Measurements from ENCODE around the gene H2BK1. TPM values are rescaled to one million over a fixed set of nuclear protein-coding genes. Genes with fewer than 3 reads are reported as not detected.

The H2BK1 gene
- polyA plus RNA-seq, 4 donors = not detected

DNA sequence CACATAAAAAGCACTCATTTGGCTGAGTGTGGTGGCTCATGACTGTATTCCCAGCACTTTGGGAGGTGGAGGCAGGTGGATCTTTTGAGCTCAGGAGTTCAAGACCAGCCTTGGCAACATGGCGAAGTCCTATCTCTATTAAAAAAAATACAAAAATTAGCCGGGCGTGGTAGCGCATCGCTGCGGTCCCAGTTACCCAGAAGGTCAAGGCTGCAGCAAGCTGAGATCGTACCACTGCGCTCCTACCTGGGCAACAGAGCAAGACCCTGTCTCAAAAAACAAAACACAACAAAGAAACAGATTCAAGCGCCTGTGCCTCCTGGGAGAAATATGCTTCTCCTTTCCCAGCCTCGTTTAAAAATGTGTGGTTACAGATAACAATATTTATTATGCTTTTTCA lies 19.0 kb upstream of the H2BK1 start:
- WGBS, 3 donors = 86 to 93% (median 86%) methylated on average over 10 of the region's 10 CpGs
- no peak for FAIRE-seq
- no peak for DNase-seq
- H3K27me3 ChIP-seq (ENCODE audit: control insufficient read depth in 3 of 3, insufficient read depth in 3 of 3, low read length in 3 of 3) = no peaks in the 10 kb centered on the region
- H3K4me1 ChIP-seq (ENCODE audit: control insufficient read depth in 3 of 3, insufficient read depth in 2 of 3, low read depth in 1 of 3, low read length in 2 of 3) = peaks cover 5 to 21% (median 5%) of the 10 kb centered on the region in 3 donors
- peaks cover 0 to 14% (median 2%) of the 10 kb centered on the region in 3 donors for H3K36me3 ChIP-seq (ENCODE audit: control insufficient read depth in 3 of 3, insufficient read depth in 2 of 3, low read depth in 1 of 3, low read length in 3 of 3)
- H3K27ac ChIP-seq (ENCODE audit: low read depth in 1 of 3, low read length in 2 of 3) = no peak overlapping the region
- H3K4me3 ChIP-seq (ENCODE audit: low read depth in 1 of 3, low read length in 3 of 3) = no peak overlapping the region
- H3K9me3 ChIP-seq (ENCODE audit: control insufficient read depth in 2 of 2, insufficient read depth in 1 of 2, low read depth in 1 of 2, low read length in 1 of 2) = no peaks in the 10 kb centered on the region

DNA sequence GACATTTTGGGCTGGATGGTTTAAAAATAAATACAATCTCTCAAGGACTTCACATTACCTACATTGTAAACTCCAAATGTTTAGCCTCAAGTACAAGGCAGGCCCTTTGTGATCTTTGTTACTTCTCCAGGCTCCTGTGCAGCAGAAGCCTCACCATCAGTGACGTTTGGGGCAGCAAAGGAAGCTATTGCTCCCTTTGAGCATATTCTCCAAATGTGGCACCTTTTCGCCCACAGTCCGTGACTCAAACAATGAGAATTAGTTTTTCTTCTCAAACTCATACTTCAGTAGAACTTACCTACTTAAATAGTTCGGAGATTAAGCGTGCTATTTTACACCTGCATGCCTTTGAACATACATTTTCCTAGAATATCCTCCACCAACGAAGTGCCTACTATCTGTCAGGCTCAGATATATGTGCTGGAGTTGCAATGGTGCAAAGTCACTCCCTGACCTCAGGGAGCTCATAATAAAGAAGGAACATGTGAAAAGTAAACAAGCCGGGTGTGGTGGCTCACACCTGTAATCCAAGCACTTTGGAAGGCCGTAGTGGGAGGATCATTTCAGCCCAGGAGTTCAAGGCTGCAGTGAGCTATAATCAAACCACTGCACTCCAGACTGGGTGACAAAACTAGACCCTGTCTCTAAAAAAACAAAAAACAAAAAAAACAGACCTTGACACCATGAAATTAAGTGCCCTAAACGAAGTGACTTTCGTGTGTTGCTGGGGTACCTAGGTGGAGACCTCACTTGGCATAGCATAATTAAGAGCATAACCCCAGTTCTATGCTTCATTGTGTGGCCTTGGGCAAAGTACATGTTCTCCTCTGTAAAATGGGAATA lies 18.0 kb upstream of the H2BK1 start:
- Histone ChIP-seq H3K27me3 (ENCODE audit: control insufficient read depth in 3 of 3, insufficient read depth in 3 of 3, low read length in 3 of 3) (no peaks in the 10 kb centered on the region), H3K4me1 (ENCODE audit: control insufficient read depth in 3 of 3, insufficient read depth in 2 of 3, low read depth in 1 of 3, low read length in 2 of 3) (peaks cover 2 to 13% (median 5%) of the 10 kb centered on the region in 3 donors), H3K9me3 (ENCODE audit: control insufficient read depth in 2 of 2, insufficient read depth in 1 of 2, low read depth in 1 of 2, low read length in 1 of 2) (no peaks in the 10 kb centered on the region), H3K27ac (ENCODE audit: low read depth in 1 of 3, low read length in 2 of 3) (peak overlapping the region in 2 of 3 donors; percentile 62 to 89), H3K36me3 (ENCODE audit: control insufficient read depth in 3 of 3, insufficient read depth in 2 of 3, low read depth in 1 of 3, low read length in 3 of 3) (peaks cover 3 to 18% (median 4%) of the 10 kb centered on the region in 3 donors), H3K4me3 (ENCODE audit: low read depth in 1 of 3, low read length in 3 of 3) (peak overlapping the region in 2 of 3 donors; percentile 63 to 86)
- 35 to 62% (median 55%) methylated on average over 10 of the region's 10 CpGs for WGBS, 3 donors
- FAIRE-seq = no peak
- peak in 1 of 2 donors; percentile 75 for DNase-seq

DNA sequence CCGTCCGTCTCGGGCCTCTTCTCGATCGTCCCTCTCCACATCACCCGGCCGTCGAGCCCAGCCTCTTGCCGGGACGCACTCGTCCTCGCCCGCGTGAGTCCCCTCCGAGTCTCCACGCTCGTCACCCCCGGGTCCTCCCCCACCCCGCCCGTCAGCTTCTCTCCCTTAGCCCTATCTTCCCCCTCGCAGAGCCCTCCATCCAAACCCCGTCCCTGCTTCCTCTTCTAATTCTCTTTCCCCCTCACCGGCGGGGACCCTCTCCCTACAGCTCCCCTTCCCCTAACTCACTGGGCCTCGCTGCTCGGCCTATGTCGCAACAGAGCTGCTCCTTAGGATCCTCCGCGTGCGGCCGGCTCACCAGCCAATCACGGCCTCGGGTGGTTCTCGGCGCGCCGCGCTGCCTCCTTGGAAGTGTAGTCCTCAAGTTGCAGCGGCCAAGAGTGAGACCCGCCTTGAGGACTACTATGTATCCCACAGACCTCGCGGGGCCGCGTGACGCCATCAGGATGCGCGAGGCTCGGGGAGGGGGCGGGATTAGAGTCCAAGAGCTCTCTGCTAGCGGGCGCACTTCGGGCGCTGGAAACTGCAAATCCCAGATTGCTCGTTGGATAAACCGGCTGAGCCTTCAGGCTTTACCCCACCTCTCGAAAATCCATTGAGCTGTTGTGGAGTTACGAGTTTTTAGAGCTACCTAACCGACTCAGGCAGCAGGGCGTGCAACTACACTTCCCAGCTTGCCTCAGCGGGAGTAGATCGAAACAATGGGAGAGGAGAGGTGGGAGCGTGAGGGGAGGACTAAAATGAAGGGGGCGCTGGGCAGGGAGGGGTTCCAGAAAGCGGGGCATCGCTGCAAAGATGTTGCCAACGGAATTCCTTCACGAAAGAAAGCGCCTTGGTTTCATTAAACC lies 16.8 kb upstream of the H2BK1 start, which contains the start of gene ABCF2:
TSS of gene ABCF2 (minus strand) at position 331 of the 908 bp plus-strand sequence. CDS start 747 bp downstream, outside the sequence.
- 0% methylated on average over 64 to 68 of the region's 68 CpGs for WGBS, 3 donors
- no peaks in the 10 kb centered on the region for H3K27me3 ChIP-seq (ENCODE audit: control insufficient read depth in 3 of 3, insufficient read depth in 3 of 3, low read length in 3 of 3)
- FAIRE-seq (no peak), DNase-seq (peak; percentile 99)
- peak within 1 kb of the TSS; percentile 59 to 86 (median 77) for H3K4me3 ChIP-seq (ENCODE audit: low read depth in 1 of 3, low read length in 3 of 3)
- peaks cover 2 to 11% (median 5%) of the 10 kb centered on the region in 3 donors for H3K4me1 ChIP-seq (ENCODE audit: control insufficient read depth in 3 of 3, insufficient read depth in 2 of 3, low read depth in 1 of 3, low read length in 2 of 3)
- H3K9me3 ChIP-seq (ENCODE audit: control insufficient read depth in 2 of 2, insufficient read depth in 1 of 2, low read depth in 1 of 2, low read length in 1 of 2) = no peaks in the 10 kb centered on the region
- peaks cover 3 to 22% (median 7%) of the 10 kb centered on the region in 3 donors for H3K36me3 ChIP-seq (ENCODE audit: control insufficient read depth in 3 of 3, insufficient read depth in 2 of 3, low read depth in 1 of 3, low read length in 3 of 3)
- peak within 1 kb of the TSS; percentile 62 to 89 (median 69) for H3K27ac ChIP-seq (ENCODE audit: low read depth in 1 of 3, low read length in 2 of 3)

DNA sequence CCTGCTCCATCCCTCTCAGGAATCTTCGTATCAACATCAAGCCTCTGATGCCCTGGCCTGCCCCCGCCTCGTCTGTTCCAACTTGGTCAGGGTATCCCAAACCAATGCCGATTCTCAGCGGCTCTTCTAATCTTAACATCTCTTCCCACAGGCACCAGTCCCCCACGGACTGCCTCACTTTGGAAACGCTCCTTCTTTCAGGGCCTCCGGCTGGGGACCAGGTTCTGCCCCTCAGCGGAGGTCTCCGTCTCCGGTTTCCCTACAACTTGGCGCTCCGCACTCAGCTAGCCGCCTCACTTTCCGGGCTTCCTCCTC lies 16.2 kb upstream of the H2BK1 start:
- Histone ChIP-seq H3K9me3 (ENCODE audit: control insufficient read depth in 2 of 2, insufficient read depth in 1 of 2, low read depth in 1 of 2, low read length in 1 of 2) (no peaks in the 10 kb centered on the region), H3K36me3 (ENCODE audit: control insufficient read depth in 3 of 3, insufficient read depth in 2 of 3, low read depth in 1 of 3, low read length in 3 of 3) (peaks cover 3 to 24% (median 7%) of the 10 kb centered on the region in 3 donors), H3K4me3 (ENCODE audit: low read depth in 1 of 3, low read length in 3 of 3) (peak overlapping the region; percentile 59 to 86 (median 77)), H3K4me1 (ENCODE audit: control insufficient read depth in 3 of 3, insufficient read depth in 2 of 3, low read depth in 1 of 3, low read length in 2 of 3) (peaks cover 2 to 11% (median 5%) of the 10 kb centered on the region in 3 donors), H3K27me3 (ENCODE audit: control insufficient read depth in 3 of 3, insufficient read depth in 3 of 3, low read length in 3 of 3) (no peaks in the 10 kb centered on the region), H3K27ac (ENCODE audit: low read depth in 1 of 3, low read length in 2 of 3) (peak overlapping the region in 1 of 3 donors; percentile 57)
- no peak for FAIRE-seq
- no peak for DNase-seq
- 1 to 2% (median 1%) methylated on average over 15 of the region's 15 CpGs for WGBS, 3 donors

DNA sequence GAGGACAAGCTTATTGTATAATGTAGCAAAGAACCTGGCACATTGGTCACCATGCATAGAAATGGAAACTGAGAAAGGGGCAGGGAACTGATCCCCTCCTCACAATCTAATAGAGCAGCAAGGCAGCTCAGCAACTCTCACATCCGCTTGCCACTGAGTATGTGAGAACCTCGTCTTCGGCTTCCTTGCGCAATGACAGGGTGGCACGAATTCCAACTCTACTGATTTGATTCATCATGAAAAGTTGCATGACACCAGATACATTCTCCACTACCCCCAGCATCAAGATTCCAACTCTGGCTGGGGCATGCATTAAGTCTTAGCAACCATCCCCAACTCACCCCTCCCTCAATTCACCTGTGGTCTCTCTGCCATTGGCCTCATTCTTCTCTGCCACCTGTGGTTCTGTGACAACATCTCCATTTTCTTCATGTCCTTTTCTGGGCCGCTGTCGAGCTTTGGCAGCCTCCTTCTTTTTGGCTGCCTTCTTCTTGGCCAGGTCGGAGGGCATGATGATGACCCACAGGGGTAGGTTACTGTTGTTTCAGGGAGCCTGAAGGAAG lies 15.7 kb upstream of the H2BK1 start:
- Histone ChIP-seq H3K27ac (ENCODE audit: low read depth in 1 of 3, low read length in 2 of 3) (no peak overlapping the region), H3K4me1 (ENCODE audit: control insufficient read depth in 3 of 3, insufficient read depth in 2 of 3, low read depth in 1 of 3, low read length in 2 of 3) (peaks cover 2 to 11% (median 5%) of the 10 kb centered on the region in 3 donors), H3K36me3 (ENCODE audit: control insufficient read depth in 3 of 3, insufficient read depth in 2 of 3, low read depth in 1 of 3, low read length in 3 of 3) (peaks cover 3 to 25% (median 7%) of the 10 kb centered on the region in 3 donors), H3K9me3 (ENCODE audit: control insufficient read depth in 2 of 2, insufficient read depth in 1 of 2, low read depth in 1 of 2, low read length in 1 of 2) (no peaks in the 10 kb centered on the region), H3K4me3 (ENCODE audit: low read depth in 1 of 3, low read length in 3 of 3) (peak overlapping the region in 2 of 3 donors; percentile 77 to 86), H3K27me3 (ENCODE audit: control insufficient read depth in 3 of 3, insufficient read depth in 3 of 3, low read length in 3 of 3) (no peaks in the 10 kb centered on the region)
- DNase-seq (no peak), FAIRE-seq (no peak)
- WGBS, 3 donors = 56 to 64% (median 57%) methylated on average over 8 of the region's 8 CpGs

DNA sequence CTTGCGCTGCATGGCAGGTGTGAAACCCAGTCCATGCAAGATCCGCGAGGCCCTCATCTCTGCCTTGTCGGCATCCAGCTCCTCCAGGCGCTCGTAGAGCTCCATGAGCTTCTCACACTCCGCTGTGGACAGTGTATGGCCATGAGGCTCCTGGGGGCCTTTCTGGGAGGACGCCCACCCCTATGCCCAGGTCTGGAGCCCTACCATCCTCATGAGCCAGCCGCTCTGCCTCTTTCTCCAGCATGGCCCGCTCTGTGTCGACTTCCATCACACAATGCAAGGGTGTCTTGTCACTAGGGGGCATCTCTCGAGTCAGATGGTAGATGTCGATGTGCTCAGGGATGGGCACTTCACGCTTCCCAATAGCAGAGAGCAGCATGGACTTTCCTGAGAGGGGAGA lies 13.4 kb upstream of the H2BK1 start:
- Histone ChIP-seq H3K9me3 (ENCODE audit: control insufficient read depth in 2 of 2, insufficient read depth in 1 of 2, low read depth in 1 of 2, low read length in 1 of 2) (no peaks in the 10 kb centered on the region), H3K27me3 (ENCODE audit: control insufficient read depth in 3 of 3, insufficient read depth in 3 of 3, low read length in 3 of 3) (no peaks in the 10 kb centered on the region), H3K27ac (ENCODE audit: low read depth in 1 of 3, low read length in 2 of 3) (no peak overlapping the region), H3K36me3 (ENCODE audit: control insufficient read depth in 3 of 3, insufficient read depth in 2 of 3, low read depth in 1 of 3, low read length in 3 of 3) (peaks cover 7 to 42% (median 13%) of the 10 kb centered on the region in 3 donors), H3K4me1 (ENCODE audit: control insufficient read depth in 3 of 3, insufficient read depth in 2 of 3, low read depth in 1 of 3, low read length in 2 of 3) (peaks cover 2 to 11% (median 5%) of the 10 kb centered on the region in 3 donors), H3K4me3 (ENCODE audit: low read depth in 1 of 3, low read length in 3 of 3) (no peak overlapping the region)
- 95 to 96% (median 95%) methylated on average over 14 of the region's 14 CpGs for WGBS, 3 donors
- no peak for DNase-seq
- FAIRE-seq = no peak

DNA sequence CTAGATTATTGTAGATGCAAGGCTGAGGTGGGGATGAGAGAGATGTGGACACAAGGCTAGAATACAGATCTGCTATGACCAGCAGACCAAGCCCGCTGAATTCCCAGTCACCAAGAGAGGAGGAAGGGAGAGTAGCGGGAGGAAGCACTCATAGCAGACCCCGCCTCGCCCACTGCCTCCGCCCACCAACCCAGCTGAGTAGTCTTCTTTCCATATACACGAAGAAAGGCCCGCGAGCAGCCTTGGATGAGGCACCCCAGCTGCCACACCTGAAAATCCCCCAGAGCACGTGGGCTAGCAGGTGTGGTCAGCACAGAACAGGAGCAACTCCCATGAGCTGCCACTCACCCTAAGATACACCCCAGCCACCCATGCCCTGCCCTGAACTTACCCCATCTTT lies 7.9 kb upstream of the H2BK1 start:
- no peak for FAIRE-seq
- no peak for DNase-seq
- H3K36me3 ChIP-seq (ENCODE audit: control insufficient read depth in 3 of 3, insufficient read depth in 2 of 3, low read depth in 1 of 3, low read length in 3 of 3) = peaks cover 23 to 68% (median 23%) of the 10 kb centered on the region in 3 donors
- no peak overlapping the region for H3K4me3 ChIP-seq (ENCODE audit: low read depth in 1 of 3, low read length in 3 of 3)
- no peaks in the 10 kb centered on the region for H3K27me3 ChIP-seq (ENCODE audit: control insufficient read depth in 3 of 3, insufficient read depth in 3 of 3, low read length in 3 of 3)
- H3K4me1 ChIP-seq (ENCODE audit: control insufficient read depth in 3 of 3, insufficient read depth in 2 of 3, low read depth in 1 of 3, low read length in 2 of 3) = no peaks in the 10 kb centered on the region
- H3K27ac ChIP-seq (ENCODE audit: low read depth in 1 of 3, low read length in 2 of 3) = no peak overlapping the region
- no peaks in the 10 kb centered on the region for H3K9me3 ChIP-seq (ENCODE audit: control insufficient read depth in 2 of 2, insufficient read depth in 1 of 2, low read depth in 1 of 2, low read length in 1 of 2)
- 94 to 95% (median 94%) methylated on average over 9 of the region's 9 CpGs for WGBS, 3 donors

DNA sequence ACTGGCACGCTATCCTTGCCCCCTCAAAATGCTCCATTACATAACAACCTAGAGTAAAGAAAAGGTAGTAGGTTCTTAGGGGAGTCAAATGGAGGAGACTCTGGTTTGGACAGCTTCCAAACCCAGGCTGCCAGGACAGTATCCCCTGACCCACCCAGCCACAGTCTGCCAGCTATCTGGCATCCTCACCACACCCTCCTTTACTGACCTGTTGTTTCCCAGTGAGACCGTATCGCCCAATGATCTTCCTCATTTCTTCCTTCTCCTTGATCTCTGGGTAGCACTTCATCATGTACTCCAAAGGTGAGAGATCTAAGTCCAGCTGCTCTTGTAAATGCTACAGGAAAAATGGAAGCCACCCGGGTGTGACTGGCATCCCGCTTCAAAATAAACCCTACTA lies 5.1 kb upstream of the H2BK1 start:
- H3K36me3 ChIP-seq (ENCODE audit: control insufficient read depth in 3 of 3, insufficient read depth in 2 of 3, low read depth in 1 of 3, low read length in 3 of 3) = peaks cover 18 to 70% (median 23%) of the 10 kb centered on the region in 3 donors
- H3K27me3 ChIP-seq (ENCODE audit: control insufficient read depth in 3 of 3, insufficient read depth in 3 of 3, low read length in 3 of 3) = no peaks in the 10 kb centered on the region
- H3K4me1 ChIP-seq (ENCODE audit: control insufficient read depth in 3 of 3, insufficient read depth in 2 of 3, low read depth in 1 of 3, low read length in 2 of 3) = no peaks in the 10 kb centered on the region
- 48 to 77% (median 71%) methylated on average over 5 of the region's 5 CpGs for WGBS, 3 donors
- no peak overlapping the region for H3K4me3 ChIP-seq (ENCODE audit: low read depth in 1 of 3, low read length in 3 of 3)
- peak in 1 of 2 donors; percentile 79 for DNase-seq
- no peak overlapping the region for H3K27ac ChIP-seq (ENCODE audit: low read depth in 1 of 3, low read length in 2 of 3)
- FAIRE-seq = no peak
- no peaks in the 10 kb centered on the region for H3K9me3 ChIP-seq (ENCODE audit: control insufficient read depth in 2 of 2, insufficient read depth in 1 of 2, low read depth in 1 of 2, low read length in 1 of 2)
